ENCODE measurements around the gene TENM3.

DNA sequence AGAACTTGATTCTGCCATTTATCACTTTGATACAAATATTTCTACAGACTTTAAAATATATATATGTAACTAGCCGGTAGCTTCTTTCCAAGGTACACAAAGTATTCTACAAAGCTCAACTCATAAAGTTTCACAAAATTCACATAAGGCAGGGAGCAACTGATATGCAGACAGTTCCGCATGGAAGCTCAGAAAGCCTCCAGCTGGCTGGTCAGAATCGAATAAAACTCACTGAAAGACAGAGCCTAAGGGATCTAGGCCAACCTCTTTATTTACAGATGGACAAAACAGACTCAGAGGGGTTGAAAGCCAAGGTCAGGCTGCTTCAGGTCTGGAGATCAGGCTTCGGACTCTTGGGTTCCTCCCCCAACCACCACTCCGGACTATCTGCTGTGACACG lies 543.8 kb downstream of the TENM3 start:
- TF ChIP-seq, protein P1, sequence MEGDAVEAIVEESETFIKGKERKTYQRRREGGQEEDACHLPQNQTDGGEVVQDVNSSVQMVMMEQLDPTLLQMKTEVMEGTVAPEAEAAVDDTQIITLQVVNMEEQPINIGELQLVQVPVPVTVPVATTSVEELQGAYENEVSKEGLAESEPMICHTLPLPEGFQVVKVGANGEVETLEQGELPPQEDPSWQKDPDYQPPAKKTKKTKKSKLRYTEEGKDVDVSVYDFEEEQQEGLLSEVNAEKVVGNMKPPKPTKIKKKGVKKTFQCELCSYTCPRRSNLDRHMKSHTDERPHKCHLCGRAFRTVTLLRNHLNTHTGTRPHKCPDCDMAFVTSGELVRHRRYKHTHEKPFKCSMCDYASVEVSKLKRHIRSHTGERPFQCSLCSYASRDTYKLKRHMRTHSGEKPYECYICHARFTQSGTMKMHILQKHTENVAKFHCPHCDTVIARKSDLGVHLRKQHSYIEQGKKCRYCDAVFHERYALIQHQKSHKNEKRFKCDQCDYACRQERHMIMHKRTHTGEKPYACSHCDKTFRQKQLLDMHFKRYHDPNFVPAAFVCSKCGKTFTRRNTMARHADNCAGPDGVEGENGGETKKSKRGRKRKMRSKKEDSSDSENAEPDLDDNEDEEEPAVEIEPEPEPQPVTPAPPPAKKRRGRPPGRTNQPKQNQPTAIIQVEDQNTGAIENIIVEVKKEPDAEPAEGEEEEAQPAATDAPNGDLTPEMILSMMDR (tag by site-specific recombination; IDR thresholded peaks at IDR 0.05) = no peak
- TF ChIP-seq ZBTB21 (tag by site-specific recombination; IDR thresholded peaks at IDR 0.05) = no peak
